ENCODE results near the gene ZNF511. TPM values are rescaled to one million over a fixed set of nuclear protein-coding genes. Genes with fewer than 3 reads are reported as not detected.

The ZNF511 gene
- total and polyA plus RNA-seq, 9 of the 15 experiments (the other 6 are each of a cell fraction or from before 2014, with no cell fraction given) = 0.61 to 69.3 (median 40.1) TPM

DNA sequence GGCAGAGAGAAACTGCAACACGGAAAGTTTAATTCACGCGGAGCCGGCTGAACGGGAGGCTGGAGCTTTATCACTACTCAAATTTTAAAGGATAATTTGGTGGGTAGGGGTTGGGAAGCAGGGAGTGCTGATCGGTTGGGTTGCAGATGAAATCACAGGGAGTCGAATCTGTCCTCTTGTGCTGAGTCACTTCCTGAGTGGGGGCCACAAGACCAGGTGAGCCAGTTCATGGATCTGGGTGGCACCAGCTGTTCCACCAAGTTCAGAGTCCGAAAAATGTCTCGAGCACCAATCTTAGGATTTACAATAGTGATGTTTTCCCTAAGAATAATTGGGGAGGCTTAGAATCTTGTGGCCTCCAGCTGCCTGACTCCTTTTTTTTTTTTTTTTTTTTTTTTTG, 34.8 kb downstream of the ZNF511 start (continued):
- TF ChIP-seq BRF2 (IDR thresholded peaks at IDR 0.05; ENCODE audit: borderline replicate concordance, insufficient read depth, insufficient read length) = no peak
- no peak for TF ChIP-seq ZSCAN29 (IDR thresholded peaks at IDR 0.05)
- no peak for TF ChIP-seq ILF3 (IDR thresholded peaks at IDR 0.05; ENCODE audit: borderline replicate concordance)
- no peak for TF ChIP-seq NR4A1 (CRISPR knock-in tag; IDR thresholded peaks at IDR 0.05)
- TF ChIP-seq NR4A1 (tag; IDR thresholded peaks at IDR 0.05) = no peak
- TF ChIP-seq ZSCAN32 (CRISPR knock-in tag; IDR thresholded peaks at IDR 0.05) = no peak
- TF ChIP-seq ATF7 (IDR thresholded peaks at IDR 0.05) = no peak
- 0 out of 2 replicates have a peak, but pooled peaks have one; percentile 32 for TF ChIP-seq DPF2 (IDR thresholded peaks at IDR 0.05)
- no peak for TF ChIP-seq ZNF384 (IDR thresholded peaks at IDR 0.05; ENCODE audit: low read depth, low read length)
- TF ChIP-seq, protein P1, sequence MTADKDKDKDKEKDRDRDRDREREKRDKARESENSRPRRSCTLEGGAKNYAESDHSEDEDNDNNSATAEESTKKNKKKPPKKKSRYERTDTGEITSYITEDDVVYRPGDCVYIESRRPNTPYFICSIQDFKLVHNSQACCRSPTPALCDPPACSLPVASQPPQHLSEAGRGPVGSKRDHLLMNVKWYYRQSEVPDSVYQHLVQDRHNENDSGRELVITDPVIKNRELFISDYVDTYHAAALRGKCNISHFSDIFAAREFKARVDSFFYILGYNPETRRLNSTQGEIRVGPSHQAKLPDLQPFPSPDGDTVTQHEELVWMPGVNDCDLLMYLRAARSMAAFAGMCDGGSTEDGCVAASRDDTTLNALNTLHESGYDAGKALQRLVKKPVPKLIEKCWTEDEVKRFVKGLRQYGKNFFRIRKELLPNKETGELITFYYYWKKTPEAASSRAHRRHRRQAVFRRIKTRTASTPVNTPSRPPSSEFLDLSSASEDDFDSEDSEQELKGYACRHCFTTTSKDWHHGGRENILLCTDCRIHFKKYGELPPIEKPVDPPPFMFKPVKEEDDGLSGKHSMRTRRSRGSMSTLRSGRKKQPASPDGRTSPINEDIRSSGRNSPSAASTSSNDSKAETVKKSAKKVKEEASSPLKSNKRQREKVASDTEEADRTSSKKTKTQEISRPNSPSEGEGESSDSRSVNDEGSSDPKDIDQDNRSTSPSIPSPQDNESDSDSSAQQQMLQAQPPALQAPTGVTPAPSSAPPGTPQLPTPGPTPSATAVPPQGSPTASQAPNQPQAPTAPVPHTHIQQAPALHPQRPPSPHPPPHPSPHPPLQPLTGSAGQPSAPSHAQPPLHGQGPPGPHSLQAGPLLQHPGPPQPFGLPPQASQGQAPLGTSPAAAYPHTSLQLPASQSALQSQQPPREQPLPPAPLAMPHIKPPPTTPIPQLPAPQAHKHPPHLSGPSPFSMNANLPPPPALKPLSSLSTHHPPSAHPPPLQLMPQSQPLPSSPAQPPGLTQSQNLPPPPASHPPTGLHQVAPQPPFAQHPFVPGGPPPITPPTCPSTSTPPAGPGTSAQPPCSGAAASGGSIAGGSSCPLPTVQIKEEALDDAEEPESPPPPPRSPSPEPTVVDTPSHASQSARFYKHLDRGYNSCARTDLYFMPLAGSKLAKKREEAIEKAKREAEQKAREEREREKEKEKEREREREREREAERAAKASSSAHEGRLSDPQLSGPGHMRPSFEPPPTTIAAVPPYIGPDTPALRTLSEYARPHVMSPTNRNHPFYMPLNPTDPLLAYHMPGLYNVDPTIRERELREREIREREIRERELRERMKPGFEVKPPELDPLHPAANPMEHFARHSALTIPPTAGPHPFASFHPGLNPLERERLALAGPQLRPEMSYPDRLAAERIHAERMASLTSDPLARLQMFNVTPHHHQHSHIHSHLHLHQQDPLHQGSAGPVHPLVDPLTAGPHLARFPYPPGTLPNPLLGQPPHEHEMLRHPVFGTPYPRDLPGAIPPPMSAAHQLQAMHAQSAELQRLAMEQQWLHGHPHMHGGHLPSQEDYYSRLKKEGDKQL (CRISPR knock-in tag; IDR thresholded peaks at IDR 0.05; ENCODE audit: borderline replicate concordance) = no peak
- 0 out of 2 replicates have a peak, but pooled peaks have one; percentile 19 for TF ChIP-seq FOSL1 (tag; conservative IDR thresholded peaks at IDR 0.05)
- no peak for TF ChIP-seq AFF1 (IDR thresholded peaks at IDR 0.05; ENCODE audit: low read depth in 1 of 2, partially characterized antibody in 2 of 2)
- TF ChIP-seq, protein P2, sequence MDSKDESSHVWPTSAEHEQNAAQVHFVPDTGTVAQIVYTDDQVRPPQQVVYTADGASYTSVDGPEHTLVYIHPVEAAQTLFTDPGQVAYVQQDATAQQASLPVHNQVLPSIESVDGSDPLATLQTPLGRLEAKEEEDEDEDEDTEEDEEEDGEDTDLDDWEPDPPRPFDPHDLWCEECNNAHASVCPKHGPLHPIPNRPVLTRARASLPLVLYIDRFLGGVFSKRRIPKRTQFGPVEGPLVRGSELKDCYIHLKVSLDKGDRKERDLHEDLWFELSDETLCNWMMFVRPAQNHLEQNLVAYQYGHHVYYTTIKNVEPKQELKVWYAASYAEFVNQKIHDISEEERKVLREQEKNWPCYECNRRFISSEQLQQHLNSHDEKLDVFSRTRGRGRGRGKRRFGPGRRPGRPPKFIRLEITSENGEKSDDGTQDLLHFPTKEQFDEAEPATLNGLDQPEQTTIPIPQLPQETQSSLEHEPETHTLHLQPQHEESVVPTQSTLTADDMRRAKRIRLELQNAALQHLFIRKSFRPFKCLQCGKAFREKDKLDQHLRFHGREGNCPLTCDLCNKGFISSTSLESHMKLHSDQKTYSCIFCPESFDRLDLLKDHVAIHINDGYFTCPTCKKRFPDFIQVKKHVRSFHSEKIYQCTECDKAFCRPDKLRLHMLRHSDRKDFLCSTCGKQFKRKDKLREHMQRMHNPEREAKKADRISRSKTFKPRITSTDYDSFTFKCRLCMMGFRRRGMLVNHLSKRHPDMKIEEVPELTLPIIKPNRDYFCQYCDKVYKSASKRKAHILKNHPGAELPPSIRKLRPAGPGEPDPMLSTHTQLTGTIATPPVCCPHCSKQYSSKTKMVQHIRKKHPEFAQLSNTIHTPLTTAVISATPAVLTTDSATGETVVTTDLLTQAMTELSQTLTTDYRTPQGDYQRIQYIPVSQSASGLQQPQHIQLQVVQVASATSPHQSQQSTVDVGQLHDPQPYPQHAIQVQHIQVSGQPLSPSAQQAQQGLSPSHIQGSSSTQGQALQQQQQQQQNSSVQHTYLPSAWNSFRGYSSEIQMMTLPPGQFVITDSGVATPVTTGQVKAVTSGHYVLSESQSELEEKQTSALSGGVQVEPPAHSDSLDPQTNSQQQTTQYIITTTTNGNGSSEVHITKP (IDR thresholded peaks at IDR 0.05; ENCODE audit: partially characterized antibody) = peak; percentile 77
- TF ChIP-seq ZNF134 (CRISPR knock-in tag; conservative IDR thresholded peaks at IDR 0.05) = no peak
- no peak for TF ChIP-seq XRCC4 (IDR thresholded peaks at IDR 0.05; ENCODE audit: extremely low read depth, insufficient read depth, insufficient read length)

Measured in K562 (cell line).